ENCODE measurements around the gene COQ5.

GRCh38 chr12:120495731-120496412 is 33.1 kb downstream of the COQ5 start, which contains the start of gene DYNLL1:
- no peak for TF ChIP-seq SUZ12 (IDR thresholded peaks at IDR 0.05; ENCODE audit: extremely low read depth, insufficient read depth, insufficient read length)
- TF ChIP-seq YY1 (IDR thresholded peaks at IDR 0.05; ENCODE audit: insufficient read depth, insufficient read length): no peak

All from NT2/D1 (cell line).